Measurements from ENCODE around the gene SLC22A17. TPM values are rescaled to one million over a fixed set of nuclear protein-coding genes. Genes with fewer than 3 reads are reported as not detected.

SLC22A17 gene
- total RNA-seq, 1 donor from 2014 or later, result 67.3 TPM

DNA sequence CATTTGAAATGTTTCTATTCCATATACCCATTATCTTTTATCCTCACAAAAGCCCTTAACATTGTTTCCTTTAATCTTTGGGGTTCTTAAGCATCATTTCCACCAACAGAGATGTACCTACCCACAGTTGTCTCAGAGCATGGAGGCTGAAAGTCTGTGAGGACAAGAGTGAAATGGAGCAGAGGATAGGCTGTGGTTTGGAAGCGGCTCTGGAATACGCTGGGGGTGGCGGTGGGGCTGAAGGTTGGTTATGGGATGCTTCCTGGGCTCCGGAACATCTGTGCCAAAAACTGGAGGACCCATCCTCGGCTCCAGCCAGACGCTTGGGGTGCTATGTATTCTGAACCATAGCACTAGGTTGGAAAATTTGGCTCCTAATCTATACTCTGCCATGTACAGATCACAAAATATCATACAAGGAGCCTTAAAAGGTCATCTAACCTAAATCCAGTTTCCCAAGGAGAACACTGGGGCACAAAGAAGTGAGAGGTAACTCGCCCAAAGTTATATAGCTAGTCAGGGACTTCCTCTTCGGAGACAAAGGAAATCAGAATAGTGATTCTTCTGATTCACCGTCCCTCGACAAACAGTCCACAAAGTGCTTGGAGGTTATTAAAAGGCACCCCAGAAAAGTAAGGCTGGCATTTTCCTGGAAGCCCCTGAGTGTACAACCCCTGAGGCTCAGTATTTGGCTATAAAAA, 52.6 kb downstream of the SLC22A17 start:
- intact Hi-C loops (cut with DNase I), result no loop called here
- no peak for DNase-seq (ENCODE audit: low spot score)
- ATAC-seq, result no peak

DNA sequence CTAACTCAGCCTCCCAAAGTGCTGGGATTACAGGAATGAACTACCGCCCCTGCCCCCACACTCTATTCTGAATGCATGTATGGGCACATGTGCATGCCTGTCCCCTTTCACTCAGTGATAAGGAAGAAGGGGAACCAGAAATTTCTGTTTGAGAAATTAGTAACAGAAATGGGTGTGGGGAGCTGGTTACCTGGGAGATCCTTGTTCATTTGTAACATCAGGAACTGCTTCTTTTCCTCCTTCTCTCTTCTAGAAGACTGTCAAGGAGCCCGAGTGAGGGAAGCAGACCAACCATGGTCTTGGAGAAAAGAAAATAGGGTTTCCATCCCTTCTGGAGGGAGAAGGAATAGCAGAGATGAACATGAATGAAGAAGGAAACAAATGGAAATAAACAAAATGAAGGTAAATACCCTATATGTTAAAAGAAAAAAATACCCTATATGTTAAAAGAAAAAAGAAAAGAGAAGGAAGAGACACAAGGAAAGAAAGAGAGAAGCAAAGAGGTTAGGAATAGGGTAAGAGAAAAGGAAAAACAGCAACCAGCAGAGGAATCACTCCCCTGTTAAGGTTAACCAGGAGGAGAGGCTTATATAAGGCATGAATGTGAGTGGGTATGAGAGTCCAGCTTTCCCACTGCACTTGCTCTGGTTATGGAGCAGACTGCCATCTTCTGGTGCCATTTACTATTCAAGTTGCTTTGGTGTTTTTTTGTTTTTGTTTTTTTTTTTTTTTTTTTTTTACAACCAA, 53.3 kb downstream of the SLC22A17 start:
- intact Hi-C loops (cut with DNase I), result no loop called here
- DNase-seq (ENCODE audit: low spot score), result no peak
- no peak for ATAC-seq

DNA sequence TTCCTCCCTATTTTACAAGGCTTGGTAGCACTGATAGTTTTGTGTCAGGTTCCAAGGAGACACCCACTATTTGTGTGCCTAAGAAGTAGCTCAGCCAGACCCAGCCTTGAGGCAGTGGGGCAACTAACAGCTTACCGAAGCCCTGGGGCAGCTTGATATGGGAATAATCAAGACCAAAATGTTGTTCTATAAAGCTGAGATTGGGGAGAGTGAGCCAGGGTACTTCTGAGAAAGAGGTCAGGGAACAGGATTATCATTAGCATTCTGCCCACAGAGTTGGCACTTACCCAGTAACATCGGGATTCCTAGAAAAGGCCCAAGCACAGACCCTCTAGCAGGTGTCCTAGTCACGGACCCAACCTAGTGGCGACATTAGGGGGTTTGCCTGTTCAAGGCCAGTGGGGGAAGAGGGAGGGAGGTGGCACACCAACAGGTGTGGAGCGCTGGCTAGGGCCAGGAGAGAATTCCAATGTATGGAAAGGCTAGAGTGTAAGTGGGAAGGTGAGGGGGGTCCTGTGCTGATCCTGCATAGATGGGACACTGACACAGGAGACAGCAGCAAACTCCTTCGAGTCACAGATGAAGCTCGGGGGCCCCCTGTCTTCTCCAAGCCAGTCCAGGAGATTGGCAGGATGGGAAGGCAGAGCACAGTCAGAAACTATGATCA, 54.9 kb downstream of the SLC22A17 start:
- no peak for DNase-seq (ENCODE audit: low spot score)
- no peak for ATAC-seq
- intact Hi-C loops (cut with DNase I), result no loop called here

DNA sequence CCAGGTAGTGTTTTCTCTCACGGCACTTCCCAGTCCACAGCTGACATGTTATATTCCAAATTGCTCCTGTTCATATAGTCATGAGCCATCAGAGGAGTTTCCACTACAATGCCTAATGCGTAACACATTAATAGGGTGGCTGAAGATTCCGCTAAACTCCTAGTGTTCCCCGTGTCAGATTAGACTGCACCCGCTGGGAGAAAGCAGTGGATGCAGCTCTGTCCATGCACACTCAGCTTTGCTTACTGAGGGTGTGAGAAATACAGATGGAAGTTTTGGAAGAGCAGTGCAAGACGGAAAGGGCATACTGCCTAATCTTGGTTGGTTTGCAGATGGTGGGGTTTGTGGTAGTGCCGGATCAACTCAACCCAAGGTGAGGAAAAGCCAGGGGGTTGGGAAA, 55.6 kb downstream of the SLC22A17 start:
- ATAC-seq (no peak), DNase-seq (ENCODE audit: low spot score) (no peak)
- intact Hi-C loops (cut with DNase I), result no loop called here

Small RNA genes lying within 50 kb of the gene (microRNA-seq; reads per million reads assigned to microRNA genes)
- 4.0 reads per million, percentile 7 among the genes with 10 or more reads in this experiment for gene MIR208A

Other genes starting within 250 kb of the SLC22A17 start
- not detected for gene CIROP, start 247.9 kb downstream of the SLC22A17 start, total RNA-seq
- 0.31 TPM for gene CEBPE, start 233.6 kb downstream of the SLC22A17 start, total RNA-seq
- 15.0 TPM for gene SLC7A8, start 169.2 kb downstream of the SLC22A17 start, total RNA-seq
- not detected for gene RNF212B, start 115.0 kb downstream of the SLC22A17 start, total RNA-seq
- gene HOMEZ, start 66.8 kb downstream of the SLC22A17 start, total RNA-seq, result 8.3 TPM
- 24.0 TPM for gene PPP1R3E, start 50.0 kb downstream of the SLC22A17 start, total RNA-seq
- gene BCL2L2, start 46.1 kb downstream of the SLC22A17 start, total RNA-seq, result 56.5 TPM
- 135 TPM for gene PABPN1, start 31.4 kb downstream of the SLC22A17 start, total RNA-seq
- gene EFS, start 12.3 kb upstream of the SLC22A17 start, total RNA-seq, result 46.6 TPM
- gene IL25, start 19.9 kb upstream of the SLC22A17 start, total RNA-seq, result not detected
- 75.3 TPM for gene CMTM5, start 24.2 kb upstream of the SLC22A17 start, total RNA-seq
- not detected for gene MYH6, start 55.4 kb upstream of the SLC22A17 start, total RNA-seq
- 0.18 TPM for gene MYH7, start 82.8 kb upstream of the SLC22A17 start, total RNA-seq
- gene NGDN, start 116.8 kb upstream of the SLC22A17 start, total RNA-seq, result 41.1 TPM
- 7.4 TPM for gene ZFHX2, start 198.9 kb upstream of the SLC22A17 start, total RNA-seq
- gene THTPA, start 203.4 kb upstream of the SLC22A17 start, total RNA-seq, result 19.7 TPM
- 59.6 TPM for gene AP1G2, start 214.9 kb upstream of the SLC22A17 start, total RNA-seq
- gene JPH4, start 225.9 kb upstream of the SLC22A17 start, total RNA-seq, result 0.85 TPM